Mononuclear cell (primary cell): Measurements from ENCODE around the gene DTWD1. TPM values are rescaled to one million over a fixed set of nuclear protein-coding genes. Genes with fewer than 3 reads are reported as not detected.
"Not testable (repeated sequence)": the region's sequence is repeated elsewhere in the genome, so short reads cannot be mapped to it uniquely, and the experiment has no call there.

Experiments used
- H3K27me3 ChIP-seq: 2 replicates; pipeline ENCODE4 v1.6.0; 2011; ENCODE audit warnings: low read length, control low read depth; ENCODE audit not compliant: insufficient read depth
- H3K4me1 ChIP-seq: 2 replicates; pipeline ENCODE4 v1.5.1; 2011; ENCODE audit warnings: mild to moderate bottlenecking, low read length, control low read depth; ENCODE audit not compliant: insufficient read depth
- H3K4me3 ChIP-seq: 2 replicates; pipeline ENCODE4 v1.5.1; 2011; ENCODE audit warnings: mild to moderate bottlenecking, low read length, moderate library complexity
- H3K9me3 ChIP-seq: 2 replicates; pipeline ENCODE4 v1.5.1; 2011; ENCODE audit warnings: low read depth, mild to moderate bottlenecking, control low read depth, low read length
- total RNA-seq: library from RNA; depleted of rRNA; stranded (reverse); fragments of >200 nt; gene quantifications from one replicate; pipeline ENCODE4 v1.2.3, GENCODE V29; 2012

The DTWD1 gene, protein sequence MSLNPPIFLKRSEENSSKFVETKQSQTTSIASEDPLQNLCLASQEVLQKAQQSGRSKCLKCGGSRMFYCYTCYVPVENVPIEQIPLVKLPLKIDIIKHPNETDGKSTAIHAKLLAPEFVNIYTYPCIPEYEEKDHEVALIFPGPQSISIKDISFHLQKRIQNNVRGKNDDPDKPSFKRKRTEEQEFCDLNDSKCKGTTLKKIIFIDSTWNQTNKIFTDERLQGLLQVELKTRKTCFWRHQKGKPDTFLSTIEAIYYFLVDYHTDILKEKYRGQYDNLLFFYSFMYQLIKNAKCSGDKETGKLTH
- total RNA-seq: 11.4 TPM

DNA sequence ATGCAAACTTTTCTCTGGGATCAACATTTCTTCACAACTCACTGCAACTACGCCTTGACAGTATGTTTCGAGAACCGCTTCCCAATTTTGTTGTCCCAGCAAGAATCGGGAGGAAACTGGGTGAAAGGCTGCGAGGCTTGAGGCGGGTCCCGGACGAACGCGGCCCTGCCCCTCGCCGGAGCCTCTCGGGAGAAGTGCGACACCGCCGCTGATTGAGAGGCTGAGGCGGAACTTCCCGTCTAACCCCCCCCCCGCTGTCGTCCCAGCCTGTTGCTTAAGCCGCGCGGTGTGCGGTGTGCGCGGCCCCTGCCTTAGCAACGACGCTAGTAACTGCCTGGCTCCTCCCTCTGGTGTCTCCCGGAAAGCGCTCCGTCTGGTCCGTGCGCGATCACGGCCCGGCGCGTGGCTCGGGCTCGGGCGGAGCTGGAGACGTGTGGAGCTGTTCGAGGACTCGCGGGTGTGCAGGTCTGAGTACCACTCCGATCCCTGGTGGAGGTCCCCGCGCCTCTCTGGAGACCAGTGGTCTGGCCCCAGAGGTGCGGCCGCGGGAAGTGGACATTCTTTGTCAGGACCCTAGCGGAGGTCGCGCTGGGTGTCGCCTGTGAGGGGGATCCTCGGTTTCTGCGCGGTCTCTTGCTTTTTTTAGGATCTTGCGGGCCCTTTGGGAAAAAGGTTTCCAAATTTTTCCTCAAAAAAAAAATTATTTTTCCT, at the start of gene DTWD1, which contains the start of gene FAM227B:
DTWD1 (plus strand) TSS at position 391 of the 711 bp plus-strand sequence. CDS start 4,120 bp downstream, outside the sequence.
FAM227B (minus strand) TSS at position 161 of the 711 bp plus-strand sequence. CDS start 5,647 bp downstream, outside the sequence.
- Histone ChIP-seq H3K4me1 (peaks cover 18% of the 10 kb centered on the region), H3K27me3 (no peaks in the 10 kb centered on the region), H3K9me3 (peaks cover 4% of the 10 kb centered on the region), H3K4me3 (peak within 1 kb of the TSS; percentile 87)

DNA sequence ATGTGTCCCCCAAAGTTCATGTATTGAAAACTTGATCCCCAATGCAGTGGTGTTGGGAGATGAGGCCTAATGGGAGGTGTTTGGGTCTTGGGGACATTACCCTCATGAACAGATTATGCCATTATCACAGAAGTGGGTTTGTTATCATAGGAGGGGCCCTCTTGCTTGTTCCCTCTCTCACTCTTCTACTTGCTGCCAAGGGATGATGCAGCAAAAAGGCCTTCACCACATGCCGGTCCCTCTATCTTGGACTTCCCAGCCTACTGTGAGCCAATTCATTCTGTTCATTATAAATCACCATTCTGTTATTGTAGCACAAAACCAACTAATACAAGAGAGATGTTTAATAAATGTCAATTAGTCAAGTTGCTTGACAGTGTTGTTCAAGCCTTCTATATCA, 47.4 kb upstream of the DTWD1 start:
- Histone ChIP-seq H3K4me3 (no peak overlapping the region), H3K4me1 (no peaks in the 10 kb centered on the region), H3K27me3 (no peaks in the 10 kb centered on the region), H3K9me3 (peaks cover 8% of the 10 kb centered on the region)

DNA sequence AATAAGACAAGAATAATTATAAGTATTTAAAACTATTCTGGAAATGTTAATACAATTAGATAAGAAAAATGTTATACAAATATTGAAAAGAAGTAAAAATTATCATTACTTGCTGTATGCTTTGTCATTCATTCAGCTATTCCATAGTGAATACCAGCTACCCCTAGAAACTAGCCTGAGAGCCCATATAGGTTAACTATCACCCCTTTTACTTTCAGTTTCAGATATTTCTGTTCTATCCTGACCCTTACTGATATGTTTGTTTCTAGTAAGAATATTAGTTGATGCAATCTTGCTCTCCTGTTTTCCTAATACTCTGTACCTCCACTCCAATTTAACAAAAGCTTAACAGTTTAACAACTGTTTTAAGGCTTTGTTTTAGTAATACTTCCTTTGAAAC, 31.8 kb upstream of the DTWD1 start:
- Histone ChIP-seq H3K27me3 (no peaks in the 10 kb centered on the region), H3K4me3 (no peak overlapping the region), H3K4me1 (no peaks in the 10 kb centered on the region), H3K9me3 (no peaks in the 10 kb centered on the region)

DNA sequence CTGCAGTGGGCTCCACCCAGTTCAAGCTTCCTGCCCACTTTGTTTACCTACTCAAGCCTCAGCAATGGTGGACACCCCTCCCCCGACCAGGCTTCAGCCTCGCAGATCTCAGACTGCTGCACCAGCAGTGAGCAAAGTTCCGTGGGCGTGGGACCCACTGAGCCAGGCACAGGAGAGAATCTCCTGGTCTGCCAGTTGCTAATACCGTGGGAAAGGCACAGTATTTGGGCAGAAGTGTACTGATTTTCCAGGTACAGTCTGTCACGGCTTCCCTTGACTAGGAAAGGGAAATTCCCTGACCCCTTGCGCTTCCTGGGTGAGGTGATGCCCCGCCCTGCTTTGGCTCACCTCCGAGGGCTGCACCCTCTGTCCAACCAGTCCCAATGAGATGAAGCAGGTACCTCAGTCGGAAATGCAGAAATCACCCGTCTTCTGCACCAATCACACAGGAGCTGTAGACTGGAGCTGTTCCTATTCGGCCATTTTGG, 28.0 kb upstream of the DTWD1 start:
- not testable (repeated sequence) for H3K4me3 ChIP-seq, H3K4me1 ChIP-seq, H3K27me3 ChIP-seq
- peaks cover 17% of the 10 kb centered on the region for H3K9me3 ChIP-seq

DNA sequence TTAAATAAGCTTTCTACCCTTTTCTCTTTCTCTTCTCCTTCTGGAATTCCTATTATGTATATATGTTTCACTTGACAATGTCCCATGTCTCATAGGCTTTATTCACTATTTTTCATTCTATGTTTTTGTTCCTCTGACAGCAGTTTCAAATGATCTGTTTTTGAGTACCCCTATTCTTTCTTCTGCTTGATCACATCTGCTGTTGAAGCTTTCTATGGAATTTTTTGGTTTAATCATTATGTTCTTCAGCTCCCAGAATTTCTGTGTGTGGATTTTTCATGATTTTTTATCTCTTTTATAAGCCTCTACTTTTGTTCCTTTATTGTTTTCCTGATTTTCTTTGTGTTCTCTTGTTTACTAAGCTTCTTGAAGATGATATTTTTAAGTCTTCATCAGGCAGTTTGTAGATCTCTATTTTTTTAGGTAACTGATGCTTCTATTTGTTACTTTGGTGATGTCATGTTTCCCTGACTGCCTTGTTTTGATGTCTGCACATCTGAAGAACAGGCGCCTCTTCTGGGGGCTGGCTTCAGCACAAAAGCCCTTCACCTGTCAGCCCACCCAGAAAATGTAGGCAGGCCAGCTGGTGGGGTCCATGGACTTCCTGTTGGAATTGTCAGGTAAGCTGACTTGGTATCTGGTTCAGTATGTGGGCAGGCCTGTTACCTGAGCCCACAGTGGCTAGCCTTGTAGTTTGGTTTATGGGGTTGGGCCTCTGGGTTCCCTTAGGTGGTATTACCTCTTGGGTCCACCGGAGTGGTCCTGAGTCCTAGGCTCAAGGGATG, 16.0 kb upstream of the DTWD1 start:
- Histone ChIP-seq H3K4me3 (no peak overlapping the region), H3K9me3 (peaks cover 19% of the 10 kb centered on the region), H3K27me3 (no peaks in the 10 kb centered on the region), H3K4me1 (no peaks in the 10 kb centered on the region)

DNA sequence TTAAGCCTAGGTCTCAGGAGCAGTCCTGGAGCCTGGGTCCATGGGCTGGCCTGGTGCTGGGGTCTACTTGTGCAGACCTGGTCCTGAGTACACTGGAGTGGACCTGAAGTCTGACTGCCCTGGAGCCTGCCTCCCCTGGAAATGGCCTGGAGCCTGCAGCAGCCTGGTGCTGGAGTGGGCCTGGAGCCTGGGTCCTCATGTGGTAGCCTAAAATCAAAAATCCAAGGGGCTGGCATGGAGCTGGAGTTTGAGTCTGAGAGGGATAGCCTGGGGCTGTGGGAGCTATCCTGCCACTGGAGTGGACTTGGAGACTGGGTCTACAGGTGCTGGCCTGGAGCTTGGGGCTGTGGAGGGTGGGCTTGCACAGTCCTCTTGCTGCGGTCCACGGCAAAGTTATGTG, 15.3 kb upstream of the DTWD1 start:
- no peak overlapping the region for H3K4me3 ChIP-seq
- H3K9me3 ChIP-seq: peaks cover 17% of the 10 kb centered on the region
- H3K27me3 ChIP-seq: no peaks in the 10 kb centered on the region
- no peaks in the 10 kb centered on the region for H3K4me1 ChIP-seq

DNA sequence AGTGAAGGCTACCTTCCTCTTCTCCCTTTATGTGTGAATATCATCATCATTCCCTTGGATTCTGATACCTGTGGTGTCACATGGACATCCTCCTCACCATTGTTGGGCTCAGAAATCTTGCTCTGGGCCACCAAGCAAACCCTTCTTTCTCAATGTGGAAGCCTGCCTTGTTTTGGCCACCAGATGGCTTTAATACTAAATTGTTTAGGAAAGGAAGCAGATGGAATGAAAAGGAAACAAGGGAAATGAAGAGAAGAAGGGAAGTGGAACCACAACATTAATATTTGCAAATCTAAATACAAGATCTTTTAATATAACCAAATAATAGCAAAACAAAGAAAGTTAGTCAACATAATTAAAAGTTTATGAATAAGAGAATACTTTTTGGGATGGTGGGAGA, 14.3 kb upstream of the DTWD1 start:
- H3K9me3 ChIP-seq: peaks cover 17% of the 10 kb centered on the region
- H3K4me3 ChIP-seq: no peak overlapping the region
- H3K4me1 ChIP-seq: no peaks in the 10 kb centered on the region
- H3K27me3 ChIP-seq: no peaks in the 10 kb centered on the region

DNA sequence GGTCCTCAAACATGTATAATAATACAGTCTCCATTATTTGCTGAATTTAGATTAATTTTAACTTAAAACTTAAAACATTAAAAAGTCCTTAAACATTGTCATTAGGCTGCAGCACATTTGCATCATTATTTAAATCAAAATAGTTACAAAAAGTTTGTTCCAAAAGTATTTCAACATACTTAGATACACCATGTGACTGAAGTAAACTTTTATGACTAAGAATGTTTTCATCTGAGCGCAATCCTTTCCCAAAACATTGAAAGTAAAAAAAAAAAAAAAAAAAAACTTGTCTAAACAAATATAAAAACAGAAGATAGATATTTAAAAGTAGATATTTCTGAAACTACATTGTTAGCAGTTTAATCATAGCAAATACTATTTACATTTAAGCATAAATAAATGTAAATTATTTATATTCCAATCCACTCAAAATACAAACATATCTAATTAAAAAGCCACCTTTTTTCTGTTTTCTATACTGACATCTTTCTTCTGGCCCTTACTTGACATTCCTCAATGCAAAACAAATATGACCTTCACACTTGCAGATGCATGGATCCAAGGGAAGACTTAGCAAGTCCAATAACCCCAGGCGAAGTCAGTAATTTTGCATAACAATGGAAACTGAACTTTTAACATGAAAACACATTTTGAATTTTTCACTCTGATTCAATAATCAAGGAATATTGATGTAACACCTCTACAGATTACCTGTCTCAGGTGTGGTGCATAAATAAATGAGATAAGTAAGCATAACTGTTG, 10.5 kb upstream of the DTWD1 start:
- Histone ChIP-seq H3K4me1 (no peaks in the 10 kb centered on the region), H3K4me3 (no peak overlapping the region), H3K9me3 (peaks cover 14% of the 10 kb centered on the region), H3K27me3 (no peaks in the 10 kb centered on the region)

DNA sequence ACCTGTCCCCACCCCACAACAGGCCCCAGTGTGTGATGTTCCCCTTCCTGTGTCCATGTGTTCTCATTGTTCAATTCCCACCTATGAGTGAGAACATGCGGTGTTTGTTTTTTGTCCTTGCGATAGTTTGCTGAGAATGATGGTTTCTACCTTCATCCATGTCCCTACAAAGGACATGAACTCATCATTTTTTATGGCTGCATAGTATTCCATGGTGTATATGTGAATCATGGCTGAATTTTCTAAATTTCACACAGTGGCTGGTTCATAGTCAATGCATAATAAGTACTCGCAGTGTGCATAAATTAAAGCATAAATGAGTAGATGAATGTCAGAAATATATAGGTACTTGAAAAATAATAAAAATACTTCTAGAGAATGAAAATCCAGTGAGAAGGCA, 8.6 kb upstream of the DTWD1 start:
- H3K9me3 ChIP-seq: peaks cover 14% of the 10 kb centered on the region
- not testable (repeated sequence) for H3K27me3 ChIP-seq, H3K4me1 ChIP-seq, H3K4me3 ChIP-seq

DNA sequence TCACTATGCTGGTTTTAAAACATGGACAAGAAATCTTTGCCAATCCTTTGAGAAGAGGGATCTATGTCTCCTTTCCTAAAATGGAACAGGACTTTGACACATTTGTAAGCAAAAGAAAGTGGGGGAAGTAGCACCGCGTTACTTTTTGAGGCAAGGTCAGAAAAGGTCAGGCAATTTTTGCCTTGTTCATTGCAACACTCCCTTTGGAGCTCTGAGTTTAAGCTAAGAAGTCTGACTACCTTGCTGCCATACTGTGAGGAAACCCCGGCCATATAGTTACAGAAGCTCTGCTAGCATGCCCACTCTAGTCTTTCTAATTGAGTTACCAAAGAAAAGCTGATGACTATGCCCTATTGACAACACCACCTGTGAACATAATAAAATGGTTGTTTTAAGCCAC, 1.6 kb upstream of the DTWD1 start:
- no peaks in the 10 kb centered on the region for H3K27me3 ChIP-seq
- no peak overlapping the region for H3K4me3 ChIP-seq
- peaks cover 7% of the 10 kb centered on the region for H3K9me3 ChIP-seq
- H3K4me1 ChIP-seq: peaks cover 18% of the 10 kb centered on the region

DNA sequence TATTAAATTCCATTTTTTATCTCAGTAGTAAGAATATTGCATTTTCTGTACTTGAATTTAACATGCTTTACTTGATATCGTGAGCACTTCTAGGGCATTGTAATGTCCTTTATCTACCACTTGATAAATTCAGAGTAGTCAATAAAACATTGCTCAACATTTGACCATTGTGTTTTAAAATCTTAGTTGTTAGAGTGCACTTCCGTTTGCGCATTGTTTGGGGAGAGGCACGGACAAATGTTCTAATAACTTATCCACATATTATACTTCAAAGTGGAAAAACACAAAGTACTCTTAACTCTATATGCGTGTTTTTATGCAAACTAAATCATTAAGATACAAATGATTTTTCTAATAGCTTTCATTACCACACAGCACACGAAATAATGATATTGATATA, 649 bp upstream of the DTWD1 start:
- H3K4me3 ChIP-seq: peak overlapping the region; percentile 87
- H3K4me1 ChIP-seq: peaks cover 18% of the 10 kb centered on the region
- H3K27me3 ChIP-seq: no peaks in the 10 kb centered on the region
- no peaks in the 10 kb centered on the region for H3K9me3 ChIP-seq

DNA sequence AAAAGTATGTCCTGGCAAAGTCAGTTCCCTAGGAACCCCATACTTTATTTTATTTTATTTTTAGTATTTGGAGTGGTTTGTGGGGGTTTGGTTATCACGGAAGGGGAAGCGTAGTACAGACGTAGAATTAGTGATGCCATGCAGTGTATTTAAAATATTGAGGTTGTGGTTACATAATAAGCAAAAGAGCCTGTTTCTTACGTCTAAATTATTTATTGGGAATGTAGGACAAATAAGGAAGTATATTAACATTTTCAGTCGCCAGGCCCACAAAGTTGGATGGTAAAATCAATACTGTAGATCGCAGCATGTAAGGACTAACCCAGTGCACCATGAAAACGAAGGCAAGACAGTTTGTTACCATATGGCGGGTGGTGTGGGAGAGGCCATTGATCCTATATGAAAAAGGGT, 558 bp downstream of the DTWD1 start:
- peak overlapping the region; percentile 87 for H3K4me3 ChIP-seq
- peaks cover 7% of the 10 kb centered on the region for H3K9me3 ChIP-seq
- no peaks in the 10 kb centered on the region for H3K27me3 ChIP-seq
- H3K4me1 ChIP-seq: peaks cover 18% of the 10 kb centered on the region

DNA sequence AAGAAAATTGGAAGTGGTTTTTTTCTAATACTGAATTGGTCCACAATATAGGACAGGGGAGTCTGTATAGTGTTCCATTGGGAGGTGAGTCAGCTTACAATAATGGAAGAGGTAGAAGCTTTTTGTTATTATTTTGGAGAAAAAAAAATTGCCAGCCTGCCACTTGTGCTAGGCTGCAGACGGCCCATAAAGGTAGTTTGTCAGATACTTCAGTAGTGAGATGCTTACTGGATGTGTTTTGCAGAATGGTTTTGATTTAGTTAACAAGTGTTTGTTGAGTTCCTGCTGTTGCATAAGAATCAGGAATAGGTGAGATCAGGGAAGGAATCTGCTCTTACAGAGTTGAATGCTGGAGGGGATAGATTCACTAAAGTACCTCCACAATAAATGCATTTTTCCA, 1.0 kb downstream of the DTWD1 start:
- peak overlapping the region; percentile 87 for H3K4me3 ChIP-seq
- H3K4me1 ChIP-seq: peaks cover 18% of the 10 kb centered on the region
- H3K9me3 ChIP-seq: peaks cover 7% of the 10 kb centered on the region
- no peaks in the 10 kb centered on the region for H3K27me3 ChIP-seq

DNA sequence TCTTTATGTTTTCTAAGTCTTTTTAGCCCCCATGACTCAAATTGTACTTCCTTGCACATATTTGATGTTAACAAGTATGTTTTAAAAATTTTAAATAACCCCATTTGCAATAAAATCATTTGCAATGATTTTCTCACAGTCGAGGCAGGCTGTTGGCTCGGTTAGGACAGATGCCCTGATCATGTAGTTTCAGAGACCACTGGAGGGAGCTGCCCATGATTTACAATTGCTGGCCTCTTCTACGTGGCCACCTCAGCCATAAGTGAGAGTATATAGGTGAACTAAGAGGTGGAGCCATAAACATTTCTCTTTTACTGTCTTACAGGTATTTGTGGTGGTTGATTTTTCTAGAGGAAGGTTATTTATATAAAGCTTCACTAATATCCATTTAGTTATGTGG, 1.7 kb downstream of the DTWD1 start:
- Histone ChIP-seq H3K4me3 (no peak overlapping the region), H3K27me3 (no peaks in the 10 kb centered on the region), H3K4me1 (peaks cover 18% of the 10 kb centered on the region), H3K9me3 (peaks cover 7% of the 10 kb centered on the region)
